ENCODE measurements around the gene CCNL1.

DNA sequence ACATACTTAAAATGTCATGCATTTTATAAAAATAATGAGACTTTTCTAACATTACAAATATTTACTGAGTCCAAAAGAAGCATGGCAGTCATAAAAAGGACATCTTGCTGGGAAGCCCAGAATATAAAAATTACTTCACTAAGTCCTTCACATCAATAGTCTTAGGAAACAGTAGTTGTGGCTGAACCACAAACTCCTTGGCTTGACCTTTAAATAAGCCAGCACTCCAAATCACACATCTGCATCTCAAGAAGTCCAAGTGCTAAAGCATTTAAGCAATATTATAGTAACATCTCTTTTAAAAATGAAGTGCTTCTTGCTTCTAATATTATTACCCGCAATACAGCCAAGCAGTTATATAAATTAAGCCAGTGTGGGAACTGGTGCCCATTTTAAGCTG lies 8.8 kb downstream of the CCNL1 start:
- no peak for TF ChIP-seq YY1 (IDR thresholded peaks at IDR 0.05; ENCODE audit: insufficient read depth, insufficient read length)
- no peak for TF ChIP-seq SUZ12 (IDR thresholded peaks at IDR 0.05; ENCODE audit: extremely low read depth, insufficient read depth, insufficient read length)
- TF ChIP-seq ZNF274 (IDR thresholded peaks at IDR 0.05; ENCODE audit: low read depth, low read length), result no peak

All from NT2/D1 (cell line).